Aorta (tissue), 5 donors: ENCODE measurements around the gene C10orf90. TPM values are rescaled to one million over a fixed set of nuclear protein-coding genes. Genes with fewer than 3 reads are reported as not detected.

Experiments
- ATAC-seq: fragments of 200-7000 bp; cut with Tn5 transposase; one replicate; pipeline ENCODE4 v1.9.1; 2022; ENCODE audit warnings: moderate library complexity; ENCODE audit not compliant: low FRiP score
- DNase-seq, 2 donors: peaks; one replicate each; pipeline ENCODE4 v3.0.0-alpha.2; 2020
- H3K27ac ChIP-seq, 2 donors: one replicate each; pipeline ENCODE4 v1.5.1; 2013; ENCODE audit warnings: low read length in 2 of 2, mild to moderate bottlenecking in 2 of 2, moderate library complexity in 2 of 2, control low read depth in 1 of 2, inconsistent platforms in 1 of 2, low read depth in 1 of 2
- H3K27me3 ChIP-seq, 2 donors: one replicate each; pipeline ENCODE4 v1.6.1; 2013; ENCODE audit warnings: control low read depth in 1 of 2, low read length in 1 of 2, mild to moderate bottlenecking in 1 of 2, moderate library complexity in 1 of 2; ENCODE audit not compliant: insufficient read depth in 2 of 2, control insufficient read depth in 1 of 2
- H3K36me3 ChIP-seq, 2 donors: one replicate each; pipeline ENCODE4 v1.6.1; 2013; ENCODE audit warnings: control low read depth in 1 of 2, low read length in 1 of 2, mild to moderate bottlenecking in 1 of 2; ENCODE audit not compliant: insufficient read depth in 2 of 2, control insufficient read depth in 1 of 2
- H3K4me1 ChIP-seq, 2 donors: one replicate each; pipeline ENCODE4 v1.6.1; 2013; ENCODE audit warnings: low read length in 2 of 2, control low read depth in 1 of 2, mild to moderate bottlenecking in 1 of 2, moderate library complexity in 1 of 2; ENCODE audit not compliant: insufficient read depth in 2 of 2, control insufficient read depth in 1 of 2
- H3K4me3 ChIP-seq, 2 donors: one replicate each; pipeline ENCODE4 v1.5.1; 2013; ENCODE audit warnings: low read length in 2 of 2, control low read depth in 1 of 2, mild to moderate bottlenecking in 1 of 2
- H3K9me3 ChIP-seq: one replicate; pipeline ENCODE4 v1.6.1; 2013; ENCODE audit warnings: mild to moderate bottlenecking, low read length; ENCODE audit not compliant: control insufficient read depth
- WGBS, 2 donors: extraction: QIAGEN DNeasy Blood & Tissue Kit; methylation state at CpG; one replicate each; pipeline ENCODE4 v1.1.7; 2013; 5-methylcytosine and 5-hydroxymethylcytosine counted together
- intact Hi-C, 2 donors: fragments of 100-400 bp; cut with DNase I; formaldehyde crosslinking; loops; one replicate each; pipeline versions ENCODE4 v1.14.2 to v1.15.0; 2022
- polyA plus RNA-seq, 2 donors: library from polyadenylated mRNA; stranded (reverse); fragments of 200-250 nt; gene quantifications; one replicate each; pipeline ENCODE4 v1.2.3, GENCODE V29; 2013
- total RNA-seq, 2 donors: library from RNA; stranded (reverse); fragmentation: NEBNext Ultra II Directional; extraction: Animal tissue kit (Norgen Biotek cat#: 25700); gene quantifications; one replicate each; pipeline ENCODE4 v1.2.1, GENCODE V29; 2021
- donor health status: healthy with polysubstance abuse.
- donor health status: Bipolar disorder and iron deficiency.
- donor health status: DM: no; HTN: no; CAD: no.
- donor health status: DM: no; HTN: no; CAD: no.
- donor health status: DM: yes; HTN: yes; CAD: no.

Gene C10orf90
- total and polyA plus RNA-seq, 4 donors, result not detected

DNA sequence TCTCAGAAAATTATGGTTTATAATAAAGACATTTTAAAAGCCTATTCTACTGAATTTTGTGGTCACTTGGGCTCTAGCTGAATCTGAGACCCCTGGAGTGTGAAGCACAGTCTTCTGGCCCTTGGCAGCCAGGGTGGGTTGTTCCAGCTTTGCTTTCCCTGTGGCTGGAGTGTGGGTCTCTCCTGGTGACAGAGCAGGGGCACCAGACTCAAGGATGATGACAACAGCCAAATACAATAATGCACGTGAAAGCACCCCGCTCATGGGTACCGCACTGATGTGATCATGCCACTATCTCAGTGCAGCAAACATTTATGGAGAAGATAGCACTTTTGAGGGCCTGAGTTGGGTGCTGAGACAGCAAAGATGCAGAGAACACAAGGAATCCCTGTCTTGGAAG is 147.4 kb downstream of the C10orf90 start:
- intact Hi-C loops, result no loop called here
- no peaks in the 10 kb centered on the region for H3K36me3 ChIP-seq
- no peak for DNase-seq
- H3K27ac ChIP-seq, result no peak overlapping the region
- H3K4me3 ChIP-seq, result no peak overlapping the region
- 73 to 76% methylated on average over 3 of the region's 3 CpGs for WGBS, 2 donors
- H3K9me3 ChIP-seq, result peaks cover 1% of the 10 kb centered on the region
- ATAC-seq, result no peak
- no peaks in the 10 kb centered on the region for H3K27me3 ChIP-seq
- no peaks in the 10 kb centered on the region for H3K4me1 ChIP-seq

DNA sequence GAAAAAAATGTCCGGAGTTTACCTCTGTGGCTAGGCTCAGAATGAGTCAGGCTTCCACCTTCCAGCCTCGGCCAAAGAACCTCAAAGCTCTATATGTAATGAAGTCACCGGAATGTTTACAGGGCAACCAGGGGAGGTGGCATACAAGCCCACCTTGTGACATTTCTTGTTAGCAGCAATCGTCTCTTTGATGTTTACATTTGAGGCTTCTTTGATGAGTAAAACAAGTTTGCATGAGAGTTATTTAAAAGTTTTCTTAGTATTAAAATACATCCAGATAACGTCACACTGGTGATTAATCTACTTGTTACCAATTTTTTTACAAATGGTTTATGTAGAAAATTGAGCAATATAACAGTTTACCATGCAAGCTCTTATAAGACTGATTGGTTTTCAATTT is 149.1 kb downstream of the C10orf90 start:
- H3K27ac ChIP-seq, result no peak overlapping the region
- 61 to 66% methylated on average over 5 of the region's 5 CpGs for WGBS, 2 donors
- DNase-seq (no peak), ATAC-seq (no peak)
- H3K27me3 ChIP-seq, result no peaks in the 10 kb centered on the region
- no peaks in the 10 kb centered on the region for H3K9me3 ChIP-seq
- no peaks in the 10 kb centered on the region for H3K4me1 ChIP-seq
- no peak overlapping the region for H3K4me3 ChIP-seq
- no peaks in the 10 kb centered on the region for H3K36me3 ChIP-seq
- intact Hi-C loops, result no loop called here

DNA sequence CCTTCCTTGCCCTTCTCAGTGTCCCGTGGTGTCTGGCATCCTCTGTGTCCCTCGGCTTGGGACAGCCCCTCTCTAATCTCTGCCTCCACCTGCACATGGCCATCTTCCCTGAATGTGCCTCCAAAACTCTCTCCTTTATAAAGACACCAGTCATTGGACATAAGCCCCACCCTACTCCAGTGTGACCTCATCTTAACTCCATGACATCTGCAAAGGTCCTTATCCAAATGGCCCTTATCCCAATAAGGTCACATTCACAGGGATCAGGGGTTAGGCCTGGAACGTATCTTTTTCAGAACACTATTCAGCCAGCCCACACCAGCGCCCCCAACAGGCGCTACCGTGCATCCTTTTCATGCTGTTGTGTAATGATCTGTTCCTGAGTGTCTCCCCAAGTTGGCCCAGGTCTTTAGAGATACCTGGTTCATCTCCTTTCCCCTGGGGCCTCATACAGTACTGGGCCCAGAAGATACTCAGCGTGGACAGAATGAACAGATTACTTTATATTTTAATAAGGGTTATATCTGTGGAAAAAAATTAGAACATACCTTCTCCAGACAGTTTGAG is 149.7 kb downstream of the C10orf90 start:
- WGBS, 2 donors, result 78% methylated on average over 7 of the region's 7 CpGs

DNA sequence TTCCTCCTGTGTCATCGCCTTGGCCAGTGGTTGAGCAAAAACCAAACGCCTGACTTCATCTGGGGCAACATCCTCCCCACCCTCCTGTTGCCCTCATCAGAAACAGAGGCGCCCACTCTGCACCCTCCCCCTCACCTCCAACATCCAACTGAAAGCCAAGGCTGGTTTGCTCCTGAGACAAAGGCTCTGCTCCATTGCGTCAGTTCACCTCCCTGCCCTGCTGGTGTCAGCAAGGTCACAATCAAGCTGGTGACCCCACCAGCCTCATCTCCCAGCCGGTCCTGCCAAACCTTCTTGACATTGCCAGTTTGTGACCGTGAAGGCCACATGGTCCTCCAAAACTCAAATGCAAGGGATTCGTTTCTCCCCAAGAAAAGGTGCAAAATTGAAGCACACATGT is 150.5 kb downstream of the C10orf90 start:
- H3K36me3 ChIP-seq, result no peaks in the 10 kb centered on the region
- no peak overlapping the region for H3K4me3 ChIP-seq
- ATAC-seq, result no peak
- intact Hi-C loops, result no loop called here
- DNase-seq, result no peak
- WGBS, 2 donors, result 75 to 81% methylated on average over 7 of the region's 7 CpGs
- no peaks in the 10 kb centered on the region for H3K27me3 ChIP-seq
- H3K27ac ChIP-seq, result no peak overlapping the region
- no peaks in the 10 kb centered on the region for H3K4me1 ChIP-seq
- H3K9me3 ChIP-seq, result no peaks in the 10 kb centered on the region

More for the DNA sequence above, 149.7 kb downstream of the C10orf90 start:
- intact Hi-C loops, result no loop called here
- DNase-seq (no peak), ATAC-seq (no peak)
- Histone ChIP-seq H3K9me3 (no peaks in the 10 kb centered on the region), H3K27me3 (no peaks in the 10 kb centered on the region), H3K27ac (no peak overlapping the region), H3K4me1 (no peaks in the 10 kb centered on the region), H3K36me3 (no peaks in the 10 kb centered on the region), H3K4me3 (no peak overlapping the region)

DNA sequence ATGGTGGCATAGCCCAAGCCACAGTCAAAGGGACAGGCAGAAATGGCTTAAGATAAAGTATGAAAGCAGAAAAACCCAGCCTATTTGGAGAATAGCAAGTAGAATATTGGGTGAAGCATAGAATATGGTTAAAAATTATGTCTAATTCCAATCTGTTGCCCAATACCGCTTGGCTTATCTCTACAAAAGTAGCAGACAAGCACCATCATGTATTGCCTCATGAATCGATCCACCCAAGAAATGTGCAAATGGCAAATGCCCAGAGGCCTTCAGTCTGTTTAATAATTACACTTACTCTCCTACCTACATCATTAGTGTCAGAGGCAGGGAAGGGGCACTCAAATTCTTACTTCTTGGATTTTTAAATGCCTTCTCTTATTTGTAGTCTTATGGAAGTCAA is 151.3 kb downstream of the C10orf90 start:
- H3K4me1 ChIP-seq, result no peaks in the 10 kb centered on the region
- no peak overlapping the region for H3K4me3 ChIP-seq
- ATAC-seq (no peak), DNase-seq (no peak)
- H3K9me3 ChIP-seq, result no peaks in the 10 kb centered on the region
- WGBS, 2 donors, result 88 to 89% methylated on average over 2 of the region's 2 CpGs
- no peaks in the 10 kb centered on the region for H3K27me3 ChIP-seq
- no peaks in the 10 kb centered on the region for H3K36me3 ChIP-seq
- no peak overlapping the region for H3K27ac ChIP-seq
- intact Hi-C loops, result no loop called here

DNA sequence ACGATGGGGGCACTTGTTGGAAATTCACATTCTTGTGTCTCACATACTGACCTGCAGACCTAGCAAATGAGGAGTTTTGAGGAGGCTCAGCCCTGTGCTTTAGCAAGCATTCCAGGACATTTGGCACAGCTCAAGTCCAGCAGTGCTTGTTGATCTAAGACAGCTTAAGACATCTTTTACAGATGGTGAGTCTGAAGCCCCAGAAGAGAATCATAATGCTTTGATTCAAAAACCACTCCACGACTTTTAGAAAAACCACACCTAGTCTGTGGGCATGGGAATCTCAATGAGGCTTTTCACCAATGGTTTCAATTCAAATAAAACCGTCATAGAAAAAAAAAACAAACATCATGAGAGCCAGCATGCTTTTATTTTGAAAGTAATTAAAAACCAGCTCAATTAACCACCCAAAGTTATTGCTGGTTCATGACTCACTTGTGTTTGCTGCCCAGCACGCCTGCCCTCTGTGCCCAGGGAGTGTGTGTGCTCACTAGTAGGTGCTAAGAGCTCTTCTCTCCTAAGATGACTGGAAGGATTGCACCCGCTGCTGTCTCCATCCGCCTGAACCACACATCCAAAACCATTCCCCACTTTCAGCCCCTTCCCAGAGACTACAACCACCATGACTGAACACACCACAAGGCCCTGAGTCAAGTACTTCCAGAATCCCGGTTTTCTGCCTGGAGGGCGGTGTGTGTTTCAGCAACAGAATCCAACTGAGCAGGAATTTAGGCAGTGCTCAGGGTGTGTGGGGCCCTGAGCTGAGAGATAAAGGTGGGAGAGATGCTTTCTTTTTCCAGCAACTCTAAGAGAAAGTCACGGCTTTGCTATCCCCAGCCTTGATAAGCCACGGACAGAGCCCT is 152.0 kb downstream of the C10orf90 start:
- intact Hi-C loops, result no loop called here
- no peaks in the 10 kb centered on the region for H3K36me3 ChIP-seq
- 77 to 78% methylated on average over 10 of the region's 10 CpGs for WGBS, 2 donors
- no peak for ATAC-seq
- DNase-seq, result no peak
- no peaks in the 10 kb centered on the region for H3K9me3 ChIP-seq
- H3K4me1 ChIP-seq, result no peaks in the 10 kb centered on the region
- no peak overlapping the region for H3K4me3 ChIP-seq
- H3K27ac ChIP-seq, result no peak overlapping the region
- no peaks in the 10 kb centered on the region for H3K27me3 ChIP-seq

DNA sequence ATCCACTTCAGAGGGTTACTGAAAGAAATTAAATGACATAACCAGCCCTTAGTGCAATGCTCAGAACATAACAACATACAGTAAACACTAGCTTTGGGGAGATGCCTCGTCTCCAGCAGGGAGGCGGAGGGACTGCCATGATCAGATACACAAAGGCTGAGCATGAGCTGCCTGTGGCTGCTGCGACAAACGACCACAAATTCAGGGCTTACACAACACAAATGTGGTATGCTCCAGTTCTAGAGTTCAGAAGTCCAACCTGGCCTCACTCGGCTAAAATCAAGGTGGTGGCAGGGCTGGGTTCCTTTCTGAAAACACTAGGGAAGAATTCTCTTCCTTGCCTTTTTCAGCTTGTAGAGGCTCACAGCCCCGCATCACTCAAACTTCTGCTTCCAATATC is 154.0 kb downstream of the C10orf90 start:
- Histone ChIP-seq H3K36me3 (no peaks in the 10 kb centered on the region), H3K4me1 (no peaks in the 10 kb centered on the region), H3K4me3 (no peak overlapping the region), H3K27me3 (no peaks in the 10 kb centered on the region), H3K9me3 (no peaks in the 10 kb centered on the region), H3K27ac (no peak overlapping the region)
- DNase-seq, result no peak
- WGBS, 2 donors, result 87 to 88% methylated on average over 6 of the region's 6 CpGs
- intact Hi-C loops, result no loop called here
- ATAC-seq, result no peak

DNA sequence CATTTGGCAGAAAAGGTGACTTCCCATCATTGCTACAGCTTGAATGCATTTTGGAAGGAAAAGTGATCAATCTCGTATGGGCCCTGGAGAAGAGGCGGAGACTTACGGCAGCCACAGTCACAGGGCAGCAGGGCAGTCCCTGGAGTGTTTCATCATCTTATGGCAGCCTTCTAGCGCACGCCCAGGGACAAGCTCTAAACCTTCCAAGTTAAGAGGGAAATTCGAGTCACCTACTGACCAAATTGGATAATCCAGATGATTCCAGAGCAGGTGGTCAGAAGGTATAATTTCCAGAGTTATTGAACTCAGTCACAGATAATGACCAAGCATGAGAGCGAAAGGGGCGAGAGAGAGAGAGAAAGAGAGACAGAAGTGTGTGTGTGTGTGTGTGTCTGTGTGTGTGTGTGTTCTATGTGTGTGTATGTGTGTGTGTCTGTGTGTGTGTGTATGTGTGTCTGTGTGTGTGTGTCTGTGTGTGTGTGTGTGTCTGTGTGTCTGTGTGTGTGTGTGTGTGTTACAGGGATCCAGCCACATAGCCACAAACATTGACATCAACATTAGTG is 158.5 kb downstream of the C10orf90 start:
- no peaks in the 10 kb centered on the region for H3K27me3 ChIP-seq
- H3K4me1 ChIP-seq, result no peaks in the 10 kb centered on the region
- no peak overlapping the region for H3K4me3 ChIP-seq
- WGBS, 2 donors, result 38 to 39% methylated on average over 8 of the region's 8 CpGs
- no peaks in the 10 kb centered on the region for H3K36me3 ChIP-seq
- ATAC-seq, result no peak
- H3K27ac ChIP-seq, result no peak overlapping the region
- intact Hi-C loops, result no loop called here
- DNase-seq, result no peak
- no peaks in the 10 kb centered on the region for H3K9me3 ChIP-seq

DNA sequence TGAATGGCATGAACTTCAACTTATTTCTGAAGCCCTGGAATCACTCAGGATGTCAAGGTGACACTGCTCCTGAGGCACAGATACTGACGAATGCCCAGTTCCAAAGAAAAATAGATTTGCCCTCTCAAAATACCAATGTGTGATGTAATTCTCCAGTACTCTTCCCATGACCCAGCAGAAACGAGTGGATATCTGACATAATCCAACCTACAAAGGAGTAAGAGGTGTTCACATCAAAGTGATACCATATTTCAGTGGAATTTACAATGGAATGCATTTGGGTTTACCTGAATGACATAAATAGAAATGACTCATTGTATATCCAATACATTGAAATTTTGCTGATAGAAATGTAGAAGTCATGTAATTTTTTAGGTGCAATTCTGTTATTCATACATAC is 161.3 kb downstream of the C10orf90 start:
- H3K4me1 ChIP-seq, result no peaks in the 10 kb centered on the region
- no peaks in the 10 kb centered on the region for H3K27me3 ChIP-seq
- no peak overlapping the region for H3K27ac ChIP-seq
- ATAC-seq (no peak), DNase-seq (no peak)
- no peak overlapping the region for H3K4me3 ChIP-seq
- no peaks in the 10 kb centered on the region for H3K36me3 ChIP-seq
- intact Hi-C loops, result loop anchor here (10.0 kb wide), 1 partner anchor 124 kb away; the partner anchor contains the start of gene ADAM12 (in 2 of the 2)
- H3K9me3 ChIP-seq, result no peaks in the 10 kb centered on the region
- 56 to 63% methylated on average over 2 of the region's 2 CpGs for WGBS, 2 donors
